GM12873 (cell line): ENCODE measurements around the gene FEM1A.

Source experiments
- TF ChIP-seq, protein P1 (sequence below): IDR thresholded peaks from 2 replicates; pipeline ENCODE4 v1.5.1; 2012; ENCODE audit warnings: low read depth, mild to moderate bottlenecking, moderate library complexity, low read length, control low read depth; ENCODE audit not compliant: insufficient read depth; ENCODE audit errors: missing control alignments

Gene FEM1A

DNA sequence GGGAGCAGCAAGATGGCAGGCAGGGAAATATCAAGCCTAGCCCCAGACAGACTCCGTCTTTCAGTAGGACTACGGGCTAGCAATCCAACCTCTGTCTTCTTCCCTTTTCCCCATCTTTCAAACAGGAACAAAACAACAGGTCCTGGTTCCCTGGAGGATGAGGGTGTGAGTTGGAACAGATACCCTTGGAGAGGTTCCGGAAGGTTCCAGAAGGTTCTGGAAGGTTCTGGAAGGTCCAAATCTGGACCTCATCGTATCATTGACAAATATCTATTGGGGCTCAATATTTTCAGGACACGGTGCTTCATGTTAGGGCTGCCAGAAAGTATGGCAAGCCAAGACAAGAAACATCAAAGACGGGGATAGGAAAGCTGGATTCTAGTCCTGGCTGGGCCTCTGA is 28.5 kb upstream of the FEM1A start:
- TF ChIP-seq, protein P1, sequence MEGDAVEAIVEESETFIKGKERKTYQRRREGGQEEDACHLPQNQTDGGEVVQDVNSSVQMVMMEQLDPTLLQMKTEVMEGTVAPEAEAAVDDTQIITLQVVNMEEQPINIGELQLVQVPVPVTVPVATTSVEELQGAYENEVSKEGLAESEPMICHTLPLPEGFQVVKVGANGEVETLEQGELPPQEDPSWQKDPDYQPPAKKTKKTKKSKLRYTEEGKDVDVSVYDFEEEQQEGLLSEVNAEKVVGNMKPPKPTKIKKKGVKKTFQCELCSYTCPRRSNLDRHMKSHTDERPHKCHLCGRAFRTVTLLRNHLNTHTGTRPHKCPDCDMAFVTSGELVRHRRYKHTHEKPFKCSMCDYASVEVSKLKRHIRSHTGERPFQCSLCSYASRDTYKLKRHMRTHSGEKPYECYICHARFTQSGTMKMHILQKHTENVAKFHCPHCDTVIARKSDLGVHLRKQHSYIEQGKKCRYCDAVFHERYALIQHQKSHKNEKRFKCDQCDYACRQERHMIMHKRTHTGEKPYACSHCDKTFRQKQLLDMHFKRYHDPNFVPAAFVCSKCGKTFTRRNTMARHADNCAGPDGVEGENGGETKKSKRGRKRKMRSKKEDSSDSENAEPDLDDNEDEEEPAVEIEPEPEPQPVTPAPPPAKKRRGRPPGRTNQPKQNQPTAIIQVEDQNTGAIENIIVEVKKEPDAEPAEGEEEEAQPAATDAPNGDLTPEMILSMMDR, result no peak

- TF ChIP-seq, protein P1, result no peak
Measured at GRCh38 chr19:4764393-4764660, 27.2 kb upstream of the FEM1A start.

- TF ChIP-seq, protein P1, result no peak
Measured at GRCh38 chr19:4768934-4769777, 22.4 kb upstream of the FEM1A start.

- TF ChIP-seq, protein P1, result no peak
Measured at GRCh38 chr19:4772566-4772965, 19.0 kb upstream of the FEM1A start.

DNA sequence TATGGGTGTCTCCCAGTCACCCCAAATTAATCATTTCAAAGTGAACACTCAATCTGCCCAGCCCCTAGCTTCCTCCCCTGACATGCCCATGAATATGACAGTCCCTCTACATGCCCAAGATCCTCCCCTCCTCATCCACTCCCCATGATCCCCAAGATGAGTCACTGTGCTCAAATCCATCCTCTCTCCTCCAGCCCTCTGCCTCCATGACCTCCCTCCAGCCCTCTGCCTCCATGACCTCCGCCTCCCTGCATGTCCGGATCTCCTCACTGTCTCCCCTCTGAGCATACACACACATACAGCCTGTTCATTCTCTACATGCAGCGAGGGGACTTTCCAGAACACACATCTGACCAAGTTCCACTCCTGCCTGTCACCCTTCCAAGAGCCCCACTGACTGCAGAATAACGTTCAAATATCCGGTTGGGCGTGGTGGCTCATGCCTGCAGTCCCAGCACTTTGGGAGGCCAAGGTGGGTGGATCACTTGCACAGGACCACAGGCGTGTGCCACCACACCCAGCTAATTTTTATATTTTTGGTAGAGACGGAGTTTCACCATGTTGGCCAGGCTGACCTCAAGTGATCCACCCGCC is 18.4 kb upstream of the FEM1A start:
- TF ChIP-seq, protein P1, result no peak

GRCh38 chr19:4774136-4774535 is 17.4 kb upstream of the FEM1A start:
- TF ChIP-seq, protein P1, result no peak

- TF ChIP-seq, protein P1, result no peak
Measured at GRCh38 chr19:4775627-4776152, 15.8 kb upstream of the FEM1A start.
